Stomach (tissue), 4 donors: ENCODE results near the gene EXOC2.

Experiments
- CTCF ChIP-seq, 7 experiments: fragments of 450-650 bp in 4 of 7; fragments of 200-600 bp in 3 of 7; sonication (generic) in 3 of 7; IDR thresholded peaks; one replicate each; pipeline ENCODE4 v1.5.1; 2016 to 2019; ENCODE audit warnings: antibody characterized with exemption in 7 of 7, control low read depth in 2 of 7, mild to moderate bottlenecking in 1 of 7
- EP300 ChIP-seq: sonication (generic); formaldehyde crosslinking; IDR thresholded peaks from one replicate; pipeline ENCODE4 v1.6.1; 2017; ENCODE audit warnings: antibody characterized with exemption
- POLR2A ChIP-seq, 4 donors: fragments of 450-650 bp; IDR thresholded peaks; one replicate each; pipeline ENCODE4 v1.6.1; 2016; ENCODE audit warnings: antibody characterized with exemption in 4 of 4, control low read depth in 2 of 4, mild to moderate bottlenecking in 1 of 4, moderate library complexity in 1 of 4

GRCh38 chr6:628766-629165 is 64.2 kb downstream of the EXOC2 start:
- TF ChIP-seq EP300 (no peak), POLR2A (IDR thresholded peaks at IDR 0.05) (no peak), CTCF (IDR thresholded peaks at IDR 0.05) (no peak)
